ENCODE results near the gene EEF1G. TPM values are rescaled to one million over a fixed set of nuclear protein-coding genes. Genes with fewer than 3 reads are reported as not detected.

The EEF1G gene
- total and polyA plus RNA-seq, 9 of the 15 experiments (the other 6 are each of a cell fraction or from before 2014, with no cell fraction given) = 985 to 2,349 (median 2,035) TPM

DNA sequence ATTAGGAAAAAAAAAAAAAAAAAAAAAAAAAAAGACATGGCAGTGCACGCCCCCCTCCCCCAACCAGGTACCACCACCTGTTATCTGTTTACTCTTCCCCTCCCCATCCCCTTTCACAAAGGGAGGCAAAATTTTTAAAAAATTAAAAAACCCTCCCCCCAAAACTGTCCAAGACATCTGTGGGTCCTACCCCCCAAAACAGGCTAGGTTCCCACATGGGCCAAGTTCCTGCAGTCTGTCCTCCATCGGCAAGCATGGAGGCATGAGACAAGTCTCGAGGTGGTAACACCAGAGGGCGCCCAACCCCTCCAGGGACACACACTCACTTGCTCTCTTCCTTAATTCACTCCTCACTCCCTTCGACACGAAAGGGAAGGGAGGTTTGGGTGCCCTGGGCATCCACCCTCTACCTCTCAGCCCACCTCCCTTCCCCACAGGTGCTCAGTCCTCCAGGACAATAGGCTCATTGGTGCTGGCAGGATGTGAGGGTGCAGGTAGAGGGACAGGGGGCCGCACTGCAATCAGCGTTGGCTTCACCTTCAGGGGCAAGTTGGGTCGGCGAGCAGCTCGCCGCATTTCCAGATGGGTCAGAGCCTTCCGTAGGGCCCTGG is 19.8 kb upstream of the EEF1G start (continued):
- TF ChIP-seq MTF1 (CRISPR knock-in tag; IDR thresholded peaks at IDR 0.05; ENCODE audit: borderline replicate concordance) = no peak
- no peak for TF ChIP-seq MEF2D (tag; conservative IDR thresholded peaks at IDR 0.05; ENCODE audit: low read depth)
- TF ChIP-seq CBX3 (IDR thresholded peaks at IDR 0.05; ENCODE audit: borderline replicate concordance in 1 of 2, low read length in 2 of 2) = peak in 1 of 2 experiments; percentile 40; a peak in 1 of 3 replicates
- 0 out of 2 replicates have a peak, but pooled peaks have one; percentile 6 for TF ChIP-seq MAFK (IDR thresholded peaks at IDR 0.05; ENCODE audit: low read length)
- TF ChIP-seq, protein P1, sequence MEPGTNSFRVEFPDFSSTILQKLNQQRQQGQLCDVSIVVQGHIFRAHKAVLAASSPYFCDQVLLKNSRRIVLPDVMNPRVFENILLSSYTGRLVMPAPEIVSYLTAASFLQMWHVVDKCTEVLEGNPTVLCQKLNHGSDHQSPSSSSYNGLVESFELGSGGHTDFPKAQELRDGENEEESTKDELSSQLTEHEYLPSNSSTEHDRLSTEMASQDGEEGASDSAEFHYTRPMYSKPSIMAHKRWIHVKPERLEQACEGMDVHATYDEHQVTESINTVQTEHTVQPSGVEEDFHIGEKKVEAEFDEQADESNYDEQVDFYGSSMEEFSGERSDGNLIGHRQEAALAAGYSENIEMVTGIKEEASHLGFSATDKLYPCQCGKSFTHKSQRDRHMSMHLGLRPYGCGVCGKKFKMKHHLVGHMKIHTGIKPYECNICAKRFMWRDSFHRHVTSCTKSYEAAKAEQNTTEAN (CRISPR knock-in tag; IDR thresholded peaks at IDR 0.05) = no peak
- TF ChIP-seq TCF15 (CRISPR knock-in tag; IDR thresholded peaks at IDR 0.05) = no peak
- TF ChIP-seq HDGF (IDR thresholded peaks at IDR 0.05) = peak; percentile 77; the same call in 1 of the 2 replicates
- peak; percentile 59; the same call in 1 of the 2 replicates for TF ChIP-seq MXI1 (IDR thresholded peaks at IDR 0.05; ENCODE audit: low read depth, low read length)
- no peak for TF ChIP-seq ELK1 (CRISPR knock-in tag; IDR thresholded peaks at IDR 0.05)
- no peak for TF ChIP-seq PREB (CRISPR knock-in tag; IDR thresholded peaks at IDR 0.05)
- TF ChIP-seq YY1 (IDR thresholded peaks at IDR 0.05; ENCODE audit: borderline replicate concordance in 1 of 3, control insufficient read depth in 1 of 3, extremely low read depth in 1 of 3, insufficient read depth in 3 of 3, insufficient read length in 1 of 3, insufficient replicate concordance in 2 of 3, low read depth in 1 of 3, low read length in 2 of 3) = peak in 2 of 3 experiments; percentile 66 to 85
- TF ChIP-seq ZNF316 (IDR thresholded peaks at IDR 0.05) = no peak
- TF ChIP-seq, protein P2, sequence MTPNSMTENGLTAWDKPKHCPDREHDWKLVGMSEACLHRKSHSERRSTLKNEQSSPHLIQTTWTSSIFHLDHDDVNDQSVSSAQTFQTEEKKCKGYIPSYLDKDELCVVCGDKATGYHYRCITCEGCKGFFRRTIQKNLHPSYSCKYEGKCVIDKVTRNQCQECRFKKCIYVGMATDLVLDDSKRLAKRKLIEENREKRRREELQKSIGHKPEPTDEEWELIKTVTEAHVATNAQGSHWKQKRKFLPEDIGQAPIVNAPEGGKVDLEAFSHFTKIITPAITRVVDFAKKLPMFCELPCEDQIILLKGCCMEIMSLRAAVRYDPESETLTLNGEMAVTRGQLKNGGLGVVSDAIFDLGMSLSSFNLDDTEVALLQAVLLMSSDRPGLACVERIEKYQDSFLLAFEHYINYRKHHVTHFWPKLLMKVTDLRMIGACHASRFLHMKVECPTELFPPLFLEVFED (CRISPR knock-in tag; conservative IDR thresholded peaks at IDR 0.05) = no peak
- no peak for TF ChIP-seq CUX1 (CRISPR knock-in tag; IDR thresholded peaks at IDR 0.05)
- no peak for TF ChIP-seq ZBED1 (IDR thresholded peaks at IDR 0.05)

Data from K562 (cell line).